ENCODE measurements around the gene SLX4IP.

Gene SLX4IP

GRCh38 chr20:10539818-10540553 lies 104.9 kb downstream of the SLX4IP start:
- Histone ChIP-seq H3K27me3 (ENCODE audit: control insufficient read depth in 1 of 2, insufficient read depth in 1 of 2, low read length in 2 of 2) (no peaks in the 10 kb centered on the region), H3K4ac (ENCODE audit: low read depth in 1 of 2, low read length in 2 of 2) (peak overlapping the region in 1 of 2 experiments; percentile 64), H3K79me1 (replicated peaks; ENCODE audit: low read length, poor library complexity, severe bottlenecking) (peaks cover 14% of the 10 kb centered on the region), H3K23ac (ENCODE audit: low read length in 2 of 2) (no peak overlapping the region), H3K27ac (ENCODE audit: low read length, poor library complexity, severe bottlenecking) (peak overlapping the region; percentile 7), H3K36me3 (ENCODE audit: control insufficient read depth in 1 of 2, insufficient read depth in 2 of 2, low read depth in 1 of 2, low read length in 2 of 2) (no peaks in the 10 kb centered on the region), H2BK120ac (ENCODE audit: low read depth, low read length) (no peak overlapping the region), H3K4me1 (ENCODE audit: control insufficient read depth, insufficient read depth, low read depth, low read length) (peaks cover 5% of the 10 kb centered on the region), H2BK12ac (ENCODE audit: low read length in 2 of 2) (peak overlapping the region; percentile 45 to 89), H3K14ac (ENCODE audit: low read length in 2 of 2) (no peak overlapping the region), H4K8ac (ENCODE audit: low read length) (no peak overlapping the region), H2AK5ac (ENCODE audit: low read length, severe bottlenecking) (peak overlapping the region; percentile 16), H3K4me3 (ENCODE audit: insufficient read depth in 1 of 2, low read depth in 1 of 2, low read length in 2 of 2) (no peak overlapping the region), H2AFZ (ENCODE audit: low read depth, low read length) (no peak overlapping the region), H3K9ac (ENCODE audit: low read length) (peak overlapping the region; percentile 78), H3K4me2 (ENCODE audit: low read length, poor library complexity, severe bottlenecking) (no peak overlapping the region), H3K9me3 (ENCODE audit: control insufficient read depth, low read length) (no peaks in the 10 kb centered on the region), H2BK5ac (ENCODE audit: low read depth, low read length, poor library complexity, severe bottlenecking) (no peak overlapping the region), H4K91ac (ENCODE audit: low read length) (peak overlapping the region; percentile 62), H2BK15ac (ENCODE audit: low read depth, poor library complexity, severe bottlenecking) (no peak overlapping the region), H3K18ac (ENCODE audit: low read depth in 1 of 2, low read length in 2 of 2) (peak overlapping the region in 1 of 2 experiments; percentile 10)
- over 99% methylated on average over 7 of the region's 7 CpGs for WGBS
- DNase-seq, result no peak

- Histone ChIP-seq H3K4ac (ENCODE audit: low read depth in 1 of 2, low read length in 2 of 2) (peak overlapping the region in 1 of 2 experiments; percentile 64), H2BK15ac (ENCODE audit: low read depth, poor library complexity, severe bottlenecking) (no peak overlapping the region), H2BK120ac (ENCODE audit: low read depth, low read length) (no peak overlapping the region), H4K91ac (ENCODE audit: low read length) (no peak overlapping the region), H3K4me1 (ENCODE audit: control insufficient read depth, insufficient read depth, low read depth, low read length) (peaks cover 5% of the 10 kb centered on the region), H3K9ac (ENCODE audit: low read length) (peak overlapping the region; percentile 78), H3K36me3 (ENCODE audit: control insufficient read depth in 1 of 2, insufficient read depth in 2 of 2, low read depth in 1 of 2, low read length in 2 of 2) (no peaks in the 10 kb centered on the region), H3K23ac (ENCODE audit: low read length in 2 of 2) (no peak overlapping the region), H3K4me3 (ENCODE audit: insufficient read depth in 1 of 2, low read depth in 1 of 2, low read length in 2 of 2) (no peak overlapping the region), H4K8ac (ENCODE audit: low read length) (no peak overlapping the region), H2BK5ac (ENCODE audit: low read depth, low read length, poor library complexity, severe bottlenecking) (no peak overlapping the region), H2AFZ (ENCODE audit: low read depth, low read length) (no peak overlapping the region), H3K79me1 (replicated peaks; ENCODE audit: low read length, poor library complexity, severe bottlenecking) (peaks cover 15% of the 10 kb centered on the region), H3K4me2 (ENCODE audit: low read length, poor library complexity, severe bottlenecking) (no peak overlapping the region), H3K27me3 (ENCODE audit: control insufficient read depth in 1 of 2, insufficient read depth in 1 of 2, low read length in 2 of 2) (no peaks in the 10 kb centered on the region), H3K9me3 (ENCODE audit: control insufficient read depth, low read length) (no peaks in the 10 kb centered on the region), H2AK5ac (ENCODE audit: low read length, severe bottlenecking) (no peak overlapping the region), H3K18ac (ENCODE audit: low read depth in 1 of 2, low read length in 2 of 2) (peak overlapping the region in 1 of 2 experiments; percentile 10), H2BK12ac (ENCODE audit: low read length in 2 of 2) (no peak overlapping the region), H3K27ac (ENCODE audit: low read length, poor library complexity, severe bottlenecking) (peak overlapping the region; percentile 54), H3K14ac (ENCODE audit: low read length in 2 of 2) (no peak overlapping the region)
- 50% methylated on average over 1 of the region's 4 CpGs for WGBS
- DNase-seq, result peak; percentile 94
These were observed 105.8 kb downstream of the SLX4IP start for GRCh38 chr20:10540636-10541493.

DNA sequence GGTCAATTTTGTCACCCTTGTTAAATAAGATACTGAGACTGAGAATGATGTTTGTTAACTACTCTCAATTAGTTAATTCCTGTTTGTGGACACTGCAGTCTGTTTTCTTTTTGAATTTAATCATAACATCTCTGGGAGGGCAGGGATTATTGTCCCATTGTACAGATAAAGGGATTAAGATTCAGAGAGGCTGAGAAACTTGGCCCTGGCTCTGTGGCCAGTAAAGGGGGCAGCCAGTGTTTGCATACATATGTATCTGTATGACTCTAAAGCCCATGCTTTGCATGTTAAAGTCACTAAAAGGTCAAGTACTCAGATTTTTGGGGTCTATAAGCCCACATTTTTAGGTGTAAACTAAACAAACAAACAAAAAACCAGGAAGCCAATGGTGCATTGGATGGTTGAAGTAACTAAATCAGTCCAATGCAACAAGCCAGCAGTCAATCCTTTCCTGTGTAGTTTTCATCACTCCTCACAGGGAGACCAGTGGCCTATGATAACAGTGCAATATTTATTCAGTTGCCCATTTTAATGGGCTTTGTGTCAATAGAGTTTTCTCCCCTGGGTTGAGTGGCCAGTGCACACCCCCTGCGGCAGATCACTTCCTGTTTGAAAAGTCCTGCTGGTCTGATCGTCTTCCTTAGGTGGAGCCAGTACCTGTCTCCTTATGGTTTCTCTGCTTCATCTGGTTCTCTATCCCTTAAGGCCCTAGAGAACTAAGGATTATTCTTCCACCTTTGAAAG lies 106.7 kb downstream of the SLX4IP start:
- Histone ChIP-seq H3K14ac (ENCODE audit: low read length in 2 of 2) (no peak overlapping the region), H3K9ac (ENCODE audit: low read length) (peak overlapping the region; percentile 78), H3K36me3 (ENCODE audit: control insufficient read depth in 1 of 2, insufficient read depth in 2 of 2, low read depth in 1 of 2, low read length in 2 of 2) (no peaks in the 10 kb centered on the region), H3K4me3 (ENCODE audit: insufficient read depth in 1 of 2, low read depth in 1 of 2, low read length in 2 of 2) (no peak overlapping the region), H3K4ac (ENCODE audit: low read depth in 1 of 2, low read length in 2 of 2) (no peak overlapping the region), H2BK5ac (ENCODE audit: low read depth, low read length, poor library complexity, severe bottlenecking) (no peak overlapping the region), H2AFZ (ENCODE audit: low read depth, low read length) (no peak overlapping the region), H3K9me3 (ENCODE audit: control insufficient read depth, low read length) (no peaks in the 10 kb centered on the region), H2BK120ac (ENCODE audit: low read depth, low read length) (no peak overlapping the region), H2AK5ac (ENCODE audit: low read length, severe bottlenecking) (peak overlapping the region; percentile 45), H3K27me3 (ENCODE audit: control insufficient read depth in 1 of 2, insufficient read depth in 1 of 2, low read length in 2 of 2) (no peaks in the 10 kb centered on the region), H3K4me2 (ENCODE audit: low read length, poor library complexity, severe bottlenecking) (no peak overlapping the region), H2BK15ac (ENCODE audit: low read depth, poor library complexity, severe bottlenecking) (peak overlapping the region; percentile 63), H3K27ac (ENCODE audit: low read length, poor library complexity, severe bottlenecking) (peak overlapping the region; percentile 17), H3K79me1 (replicated peaks; ENCODE audit: low read length, poor library complexity, severe bottlenecking) (peaks cover 13% of the 10 kb centered on the region), H3K4me1 (ENCODE audit: control insufficient read depth, insufficient read depth, low read depth, low read length) (peaks cover 5% of the 10 kb centered on the region), H3K18ac (ENCODE audit: low read depth in 1 of 2, low read length in 2 of 2) (no peak overlapping the region), H4K8ac (ENCODE audit: low read length) (no peak overlapping the region), H4K91ac (ENCODE audit: low read length) (no peak overlapping the region), H2BK12ac (ENCODE audit: low read length in 2 of 2) (peak overlapping the region in 1 of 2 experiments; percentile 41), H3K23ac (ENCODE audit: low read length in 2 of 2) (no peak overlapping the region)
- 76% methylated on average over 2 of the region's 2 CpGs for WGBS
- no peak for DNase-seq
